HG03432 (cell line): ENCODE data around the gene ME3.
A peak's percentile ranks its signal among the peaks of the same experiment; 100 is the strongest.
"Not testable (repeated sequence)": the region's sequence is repeated elsewhere in the genome, so short reads cannot be mapped to it uniquely, and the experiment has no call there.

ENCODE experiments used
- ATAC-seq: cut with Tn5 transposase; IDR thresholded peaks from one replicate; pipeline ENCODE4 v1.9.1; 2021; ENCODE audit warnings: mild to moderate bottlenecking, moderate library complexity; ENCODE audit not compliant: unreplicated experiment

The ME3 gene

DNA sequence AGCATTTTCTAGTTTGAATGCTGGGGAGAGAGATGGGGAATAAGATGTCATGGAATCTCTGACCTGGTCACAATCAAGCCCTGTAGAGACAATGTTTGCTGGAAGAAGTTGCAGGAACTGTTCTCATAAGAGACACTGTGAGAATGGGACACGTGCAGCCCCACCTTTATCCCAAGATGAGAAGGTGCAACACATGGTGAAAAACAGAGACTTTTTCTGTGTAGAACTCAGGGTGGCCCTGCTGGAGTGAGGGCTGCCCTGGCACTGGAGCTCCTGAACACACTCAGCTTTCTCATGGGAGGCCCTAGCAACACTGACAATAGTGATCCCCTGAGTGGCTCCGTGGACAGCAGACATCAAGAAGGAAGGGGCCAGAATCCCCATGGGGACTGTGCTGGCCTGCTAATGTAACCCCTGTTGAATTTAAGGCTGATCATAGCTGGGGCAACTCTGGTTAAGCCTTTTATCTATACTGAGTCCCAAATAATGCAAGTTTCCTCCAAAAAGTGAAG is 106.6 kb downstream of the ME3 start:
- ATAC-seq = no peak

DNA sequence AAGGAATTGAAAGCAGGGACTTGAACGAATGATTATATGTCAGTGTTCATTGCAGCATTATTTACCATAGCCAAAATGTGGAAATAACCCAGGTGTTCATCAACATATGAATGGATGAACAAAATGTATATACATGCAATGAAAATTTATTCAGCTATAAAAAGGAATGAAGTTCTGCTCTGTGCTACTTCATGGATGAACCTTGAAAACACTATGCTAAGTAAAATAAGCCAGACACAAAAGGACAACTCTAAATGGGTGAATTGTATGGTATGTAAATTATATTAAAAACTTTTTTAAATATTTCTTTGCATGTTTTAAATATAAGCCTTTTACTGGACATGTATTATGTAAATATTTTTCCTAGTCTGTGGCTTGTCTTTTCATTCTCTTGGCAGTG is 107.0 kb downstream of the ME3 start:
- no peak for ATAC-seq

GRCh38 chr11:86562842-86563241 is 109.6 kb downstream of the ME3 start:
- ATAC-seq = not testable (repeated sequence)

- ATAC-seq = no peak
Measured at GRCh38 chr11:86559311-86559945, 113.0 kb downstream of the ME3 start.

DNA sequence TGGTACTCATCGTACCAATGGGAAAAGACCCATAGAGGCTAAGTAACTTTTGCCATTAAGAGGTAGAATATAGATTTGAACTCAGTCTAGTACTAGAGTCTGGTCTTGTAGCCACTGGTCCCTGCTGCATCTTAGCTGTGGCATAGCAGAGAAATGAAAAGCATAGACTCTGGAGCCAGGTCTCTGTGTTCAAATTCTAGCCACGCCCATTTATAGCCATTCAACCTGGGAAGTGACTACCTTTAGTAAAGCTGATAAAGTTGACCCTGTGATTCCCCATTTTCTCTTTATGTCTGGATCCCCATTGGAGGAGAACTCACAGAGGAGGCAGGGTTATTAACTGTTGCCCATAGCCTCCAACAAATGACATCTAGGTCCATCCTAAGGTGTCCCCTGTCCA is 113.6 kb downstream of the ME3 start:
- ATAC-seq = no peak

DNA sequence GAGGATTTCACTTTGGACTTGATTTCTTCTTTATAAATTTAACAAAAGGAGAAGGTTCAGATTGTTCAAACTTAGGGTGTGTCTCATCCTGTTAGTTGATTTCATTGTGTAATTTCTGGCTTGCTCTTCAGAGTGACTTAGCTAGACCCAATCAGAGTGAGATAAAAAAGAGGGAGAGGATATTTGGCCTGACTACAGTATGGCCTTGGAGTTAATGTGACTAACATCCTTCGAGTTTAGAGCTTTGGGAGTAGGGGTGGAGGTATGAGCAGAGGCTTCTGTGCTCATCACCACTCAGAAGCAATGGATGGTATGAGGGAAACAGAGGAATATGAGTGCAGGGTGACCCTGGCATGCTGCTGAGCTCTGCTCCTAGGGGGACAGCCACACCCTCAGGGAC is 114.2 kb downstream of the ME3 start:
- no peak for ATAC-seq

GRCh38 chr11:86555866-86556265 is 116.5 kb downstream of the ME3 start:
- no peak for ATAC-seq

- no peak for ATAC-seq
Measured at GRCh38 chr11:86555401-86555800, 117.0 kb downstream of the ME3 start.

GRCh38 chr11:86553265-86553664 is 119.2 kb downstream of the ME3 start:
- no peak for ATAC-seq

- ATAC-seq = peak; percentile 86
Measured at GRCh38 chr11:86551288-86552092, 120.9 kb downstream of the ME3 start.

DNA sequence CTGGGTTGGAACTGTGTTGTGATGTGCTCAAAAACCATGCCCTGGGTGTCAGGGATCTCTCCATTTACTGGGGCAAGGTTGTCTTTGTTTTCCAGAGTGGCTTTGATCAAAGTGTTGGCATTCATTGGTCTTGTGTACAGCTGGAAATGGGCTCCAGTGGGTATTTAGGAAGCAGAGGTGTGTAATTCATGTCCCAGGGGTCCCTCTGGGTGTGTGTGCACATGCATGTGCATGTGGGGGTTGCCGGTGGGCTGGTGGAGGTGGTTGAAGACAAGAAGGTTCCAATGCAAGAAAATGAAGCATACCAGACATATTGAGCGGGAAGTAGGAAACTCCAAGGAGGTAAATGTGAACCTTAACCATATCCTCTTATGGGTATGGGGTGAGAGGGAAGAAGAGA is 121.7 kb downstream of the ME3 start:
- ATAC-seq = no peak

DNA sequence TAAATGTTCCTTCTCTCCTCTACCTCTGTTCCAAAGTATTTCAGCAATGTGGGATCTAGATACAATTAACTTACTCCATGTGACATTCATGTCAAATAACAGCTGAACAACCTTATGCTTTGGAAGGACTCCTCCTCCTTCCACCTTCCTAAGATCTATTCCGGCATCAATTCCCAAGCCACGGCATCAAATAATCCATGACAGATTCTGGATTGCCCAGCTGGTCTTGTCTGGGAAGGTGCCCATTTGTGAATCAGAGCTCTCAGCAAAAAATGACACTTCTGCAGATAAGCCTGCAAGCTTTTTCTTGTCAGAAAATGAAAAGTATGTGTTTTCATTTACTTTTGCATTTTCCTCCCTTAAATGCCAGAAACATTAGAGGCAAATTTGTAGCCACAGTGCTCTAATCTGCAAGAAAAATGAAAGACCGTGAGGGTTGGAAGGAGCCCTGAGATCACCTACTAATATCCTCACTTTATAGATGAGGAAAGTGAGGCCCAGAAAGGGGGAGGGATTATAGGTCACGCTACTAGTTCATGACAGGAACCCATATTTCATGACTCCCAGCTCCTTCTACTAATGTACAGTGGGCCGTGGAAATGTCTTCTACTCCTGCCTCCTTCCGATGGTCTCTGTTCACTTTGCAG is 124.0 kb downstream of the ME3 start:
- no peak for ATAC-seq

DNA sequence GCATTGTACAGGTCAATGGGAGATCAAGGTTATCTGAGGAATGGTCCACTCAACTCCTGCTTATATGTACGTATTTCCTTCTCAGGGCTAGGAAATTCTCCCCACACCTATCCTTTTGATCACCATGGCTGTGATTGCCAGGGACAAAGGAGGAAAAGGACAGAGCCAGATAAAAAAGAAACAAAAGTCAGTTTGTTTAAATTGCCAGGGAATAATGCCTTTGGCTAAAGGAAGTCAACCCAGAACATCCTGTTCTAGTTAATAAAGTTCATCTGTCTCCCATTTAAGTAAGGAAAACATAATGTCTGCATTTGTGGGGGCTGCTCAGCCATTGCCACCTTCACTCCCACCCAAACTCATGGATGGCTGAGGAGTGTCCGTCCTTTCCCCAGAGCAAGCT is 124.7 kb downstream of the ME3 start:
- ATAC-seq = no peak

DNA sequence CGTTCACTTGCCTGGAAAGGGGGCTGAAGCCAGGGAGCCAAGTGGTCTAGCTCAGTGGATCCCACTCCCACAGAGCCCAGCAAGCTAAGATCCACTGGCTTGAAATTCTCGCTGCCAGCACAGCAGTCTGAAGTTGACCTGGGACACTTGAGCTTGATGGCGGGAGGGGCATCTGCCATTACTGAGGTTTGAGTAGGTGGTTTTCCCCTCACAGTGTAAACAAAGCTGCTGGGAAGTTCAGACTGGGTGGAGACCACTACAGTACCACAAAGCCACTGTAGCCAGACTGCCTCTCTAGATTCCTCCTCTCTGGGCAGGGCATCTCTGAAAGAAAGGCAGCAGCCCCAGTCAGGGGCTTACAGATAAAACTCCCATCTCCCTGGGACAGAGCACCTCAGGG is 131.1 kb downstream of the ME3 start:
- not testable (repeated sequence) for ATAC-seq

DNA sequence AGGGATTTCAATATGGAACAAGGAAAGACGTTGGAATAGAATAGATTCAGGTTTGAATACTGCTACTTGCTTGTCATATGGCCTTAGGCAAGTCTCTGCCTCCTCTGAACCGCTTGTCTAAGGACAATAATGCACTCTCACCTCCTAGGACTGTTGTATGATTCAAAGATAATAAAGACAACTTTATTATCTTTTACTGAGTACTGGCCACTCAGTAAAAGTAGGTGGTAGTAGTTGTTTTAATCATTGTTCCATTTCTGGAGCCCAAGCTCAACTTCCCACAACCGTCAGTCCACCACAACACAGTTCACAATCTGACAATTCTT is 134.2 kb downstream of the ME3 start:
- no peak for ATAC-seq

- ATAC-seq = no peak
Measured at GRCh38 chr11:86537541-86538222, 134.7 kb downstream of the ME3 start.

DNA sequence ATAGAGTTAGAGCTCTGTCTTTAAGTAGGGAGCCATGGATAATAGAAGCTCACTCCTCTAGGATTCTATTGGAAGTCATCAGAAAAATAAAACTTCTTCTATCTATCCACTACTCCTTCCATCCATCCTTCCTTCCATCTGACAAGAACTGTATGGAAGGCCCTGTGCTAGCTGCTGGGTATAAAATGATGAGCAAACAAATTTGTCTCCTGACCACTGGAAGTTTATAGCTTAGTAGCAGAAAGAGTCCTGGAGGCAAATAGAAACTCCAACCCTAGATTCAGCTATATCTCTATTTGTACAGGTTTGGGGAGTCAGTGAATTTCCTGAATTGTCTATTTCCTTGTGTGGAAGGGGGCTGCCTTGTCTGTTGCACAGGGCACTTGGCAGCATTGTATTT is 136.6 kb downstream of the ME3 start:
- ATAC-seq = no peak

DNA sequence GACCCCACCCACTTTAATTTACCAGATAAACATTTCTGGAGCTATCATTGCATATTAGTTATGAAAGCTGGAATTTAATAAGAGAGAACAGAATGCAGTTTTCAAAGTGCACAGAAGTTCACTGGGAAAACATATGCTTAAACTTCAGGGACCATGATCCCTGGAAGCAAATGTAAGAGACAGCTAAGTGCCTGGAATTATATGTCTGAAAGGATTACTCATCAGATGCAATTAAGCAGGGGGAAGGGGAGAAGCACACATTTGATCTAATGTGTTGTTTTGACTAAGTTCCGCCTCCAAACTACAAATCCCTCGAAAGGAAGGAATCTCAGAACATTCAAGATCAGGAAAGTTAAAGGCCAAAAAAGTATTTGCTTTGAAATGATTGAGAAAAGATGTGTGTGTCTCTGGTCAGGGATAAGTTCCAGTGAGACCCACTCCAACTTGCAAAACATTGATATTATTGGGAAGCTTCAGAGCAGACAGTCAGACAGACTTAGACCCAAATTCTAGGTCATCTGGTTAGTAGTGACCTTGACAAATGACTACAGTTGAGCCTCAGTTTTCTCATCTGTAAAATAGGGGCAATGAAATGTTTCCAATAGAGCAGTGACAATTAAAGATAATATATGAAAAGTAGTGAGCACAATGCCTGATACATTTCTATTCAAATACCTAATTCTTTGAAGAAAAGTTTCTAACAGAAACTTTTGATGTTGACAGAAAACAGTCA is 147.6 kb downstream of the ME3 start:
- ATAC-seq = no peak

GRCh38 chr11:86523738-86524619 is 148.4 kb downstream of the ME3 start:
- no peak for ATAC-seq

DNA sequence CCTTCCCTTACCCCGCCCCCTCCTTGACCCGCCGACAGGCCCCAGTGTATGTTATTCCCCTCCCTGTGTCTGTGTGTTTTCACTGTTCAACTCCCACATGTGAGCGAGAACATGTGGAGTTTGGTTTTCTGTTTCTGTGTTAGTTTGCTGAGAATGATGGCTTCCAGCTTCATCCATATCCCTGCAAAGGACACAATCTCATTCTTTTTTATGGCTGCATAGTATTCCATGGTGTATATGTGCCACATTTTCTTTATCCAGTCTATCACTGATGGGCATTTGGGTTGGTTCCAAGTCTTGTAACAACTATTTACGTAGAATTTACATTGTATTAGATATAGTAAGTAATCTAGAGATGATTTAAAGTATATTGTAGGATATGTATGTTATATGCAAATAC is 149.9 kb downstream of the ME3 start:
- ATAC-seq = not testable (repeated sequence)
